Left kidney (tissue), 2 donors: ENCODE data around the gene NAB2. TPM values are rescaled to one million over a fixed set of nuclear protein-coding genes. Genes with fewer than 3 reads are reported as not detected.
A peak's percentile ranks its signal among the peaks of the same experiment; 100 is the strongest.
"Not testable (repeated sequence)": the region's sequence is repeated elsewhere in the genome, so short reads cannot be mapped to it uniquely, and the experiment has no call there.

ENCODE experiments used
- DNase-seq: peaks from one replicate; pipeline ENCODE4 v3.0.0-alpha.2; 2013
- polyA plus RNA-seq: library from polyadenylated mRNA; unstranded; fragments of 120-200 nt; gene quantifications from one replicate; pipeline ENCODE4 v1.2.1, GENCODE V29; 2013; ENCODE audit not compliant: insufficient read length

The NAB2 gene
- polyA plus RNA-seq, 1 donor: 40.8 TPM

DNA sequence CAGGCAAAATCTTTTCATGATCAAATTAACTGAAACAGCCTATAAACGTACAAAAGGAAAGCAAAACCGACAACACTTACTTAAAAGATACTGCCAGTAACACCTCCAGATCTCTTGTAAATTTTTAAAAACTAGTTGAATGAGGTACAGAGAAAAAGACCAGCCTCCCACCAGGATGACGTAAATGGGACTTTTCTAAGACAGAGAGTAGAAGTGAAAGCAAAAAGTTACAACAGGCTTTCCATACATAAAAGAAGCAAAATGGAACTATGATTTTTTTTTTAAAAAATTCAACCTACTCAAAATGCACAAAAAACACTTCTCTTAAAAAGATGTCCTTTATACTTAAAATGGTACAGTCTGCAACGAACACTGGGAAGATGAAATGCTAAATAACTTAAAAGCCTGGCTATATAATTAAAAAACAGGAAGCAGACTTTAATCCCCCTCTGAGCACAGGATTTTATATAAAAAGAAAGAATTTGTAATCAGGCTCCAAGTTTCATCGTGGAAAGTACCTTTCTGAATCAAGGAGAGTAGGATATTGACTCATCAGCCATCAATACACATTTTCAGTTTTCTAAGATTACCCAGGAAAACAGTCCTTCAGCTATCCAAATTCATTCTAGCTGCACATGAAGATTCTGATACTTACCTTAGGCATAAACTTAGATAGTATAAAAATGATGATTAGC, 24.8 kb upstream of the NAB2 start:
- DNase-seq: no peak

- DNase-seq: no peak
These were observed 22.7 kb upstream of the NAB2 start for GRCh38 chr12:57066245-57066644.

GRCh38 chr12:57069523-57069922, 19.4 kb upstream of the NAB2 start:
- DNase-seq: peak; percentile 84

GRCh38 chr12:57072661-57073060, 16.3 kb upstream of the NAB2 start:
- DNase-seq: no peak

DNA sequence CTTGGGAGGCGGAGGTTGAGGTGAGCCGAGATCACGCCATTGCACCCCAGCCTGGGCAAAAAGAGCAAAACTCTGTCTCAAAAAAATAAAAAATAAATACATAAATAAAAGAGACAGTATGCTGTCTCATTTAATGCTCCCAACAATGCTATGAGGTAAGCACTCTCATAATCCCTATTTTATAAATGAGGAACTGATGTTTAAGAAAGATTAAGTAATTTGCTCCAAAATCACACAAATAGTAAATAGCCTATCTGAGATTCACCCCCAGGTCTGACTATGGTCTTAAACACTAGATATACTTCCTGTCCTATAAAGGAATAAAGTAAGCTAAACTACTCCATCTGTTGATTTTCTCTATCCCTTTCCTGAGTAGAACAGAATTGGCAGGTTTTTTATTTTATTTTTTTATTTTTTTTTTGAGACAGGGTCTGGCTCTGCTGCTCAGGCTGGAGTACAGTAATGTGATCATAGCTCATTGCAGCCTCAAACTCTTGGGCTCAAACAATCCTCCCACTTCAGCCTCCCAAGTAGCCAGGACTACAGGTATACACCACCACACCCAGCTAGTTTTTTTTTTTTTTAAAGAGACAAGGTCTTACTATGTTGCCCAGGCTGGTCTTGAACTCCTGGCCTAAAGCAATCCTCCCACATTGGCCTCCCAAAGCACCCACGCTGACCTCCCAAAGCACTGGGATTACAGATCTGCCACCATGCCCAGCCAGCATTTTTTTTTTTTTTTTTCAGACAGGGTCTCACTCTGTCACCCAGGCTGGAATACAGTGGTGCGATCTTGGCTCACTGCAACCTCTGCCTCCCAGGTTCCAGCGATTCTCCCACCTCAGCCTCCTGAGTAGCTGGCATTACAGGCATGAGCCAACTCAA, 15.1 kb upstream of the NAB2 start:
- DNase-seq: not testable (repeated sequence)

DNA sequence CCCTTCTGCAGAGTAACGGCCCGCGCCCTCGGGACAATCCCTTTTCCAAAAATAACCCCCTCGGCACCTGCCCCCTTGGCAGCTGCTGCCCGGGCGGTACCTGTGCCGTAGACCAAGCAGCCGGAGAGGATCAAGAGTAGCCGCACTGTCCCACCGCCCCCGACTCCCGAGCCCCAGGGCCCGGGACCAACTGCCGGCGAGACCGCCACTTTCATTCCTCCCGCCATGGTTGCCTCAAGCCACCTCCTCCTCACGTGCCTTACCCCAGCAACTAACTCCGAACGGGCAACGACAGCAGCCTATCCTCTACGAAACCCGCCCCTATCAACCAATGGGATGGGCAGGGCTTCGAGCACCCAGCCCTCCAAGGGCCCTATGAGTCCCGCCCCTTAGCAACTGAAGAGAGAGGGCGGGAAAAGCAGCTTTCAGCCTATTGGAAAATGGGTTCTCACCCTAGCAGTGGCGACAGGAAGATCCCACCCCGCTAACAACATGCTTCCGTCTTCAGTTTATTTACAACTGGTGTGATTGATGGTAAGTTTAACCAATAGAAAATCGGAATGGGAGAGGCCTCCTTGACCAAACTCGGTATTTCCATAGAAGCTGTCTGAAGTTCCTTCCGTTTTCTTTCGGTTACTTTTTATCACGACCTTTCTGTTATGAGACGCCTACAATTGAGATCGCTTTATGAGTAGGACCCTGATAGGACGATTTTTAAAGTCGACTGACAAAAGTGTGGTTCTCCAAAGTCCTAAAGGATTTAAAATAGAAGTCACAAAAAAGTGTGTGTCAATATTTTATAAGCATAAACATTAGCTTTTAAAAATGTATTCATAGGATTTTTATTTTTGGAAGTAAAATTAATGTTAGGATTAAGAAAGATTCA, 10.2 kb upstream of the NAB2 start, which contains the start of gene NEMP1:
NEMP1 (minus strand) TSS at position 273 of the 886 bp plus-strand sequence; CDS start at position 227, 46 bp downstream.
- DNase-seq: peak; percentile 100

- DNase-seq: no peak
These were observed 9.1 kb upstream of the NAB2 start for GRCh38 chr12:57079821-57080220.

- DNase-seq: no peak
These were observed 8.1 kb upstream of the NAB2 start for GRCh38 chr12:57080855-57081254.

- DNase-seq: peak; percentile 81
These were observed 2.9 kb upstream of the NAB2 start for GRCh38 chr12:57085999-57086492.

DNA sequence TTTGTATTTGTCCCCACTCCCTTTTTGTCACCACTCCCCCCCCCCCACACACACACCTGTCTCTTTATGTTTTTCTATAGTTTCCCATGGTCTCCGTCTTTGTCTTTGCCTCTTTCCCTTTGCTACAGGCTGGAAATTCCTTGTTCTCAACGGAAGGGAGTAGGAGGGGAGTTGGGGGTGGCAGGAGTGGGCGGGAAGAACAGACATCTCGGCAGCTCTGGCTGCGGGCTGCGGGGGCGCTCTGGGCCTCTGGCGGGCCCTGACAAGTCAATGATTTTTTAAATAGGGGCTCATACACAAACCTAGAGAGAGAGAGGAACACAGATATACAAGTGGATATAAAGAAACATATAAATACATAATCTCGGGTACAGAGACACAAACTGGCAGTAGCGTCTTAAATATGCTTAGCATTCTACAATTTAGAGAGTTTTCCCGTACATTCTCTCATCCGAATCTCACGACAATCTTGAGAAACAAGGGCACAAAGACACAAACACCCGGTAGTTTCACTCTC, 2.4 kb upstream of the NAB2 start:
- DNase-seq: peak; percentile 85

- DNase-seq: peak; percentile 80
These were observed 1.8 kb upstream of the NAB2 start for GRCh38 chr12:57087010-57087690.

- DNase-seq: peak; percentile 94
These were observed 1.1 kb upstream of the NAB2 start for GRCh38 chr12:57087691-57088353.

GRCh38 chr12:57089271-57090245, 644 bp downstream of the NAB2 start:
- DNase-seq: peak; percentile 70

DNA sequence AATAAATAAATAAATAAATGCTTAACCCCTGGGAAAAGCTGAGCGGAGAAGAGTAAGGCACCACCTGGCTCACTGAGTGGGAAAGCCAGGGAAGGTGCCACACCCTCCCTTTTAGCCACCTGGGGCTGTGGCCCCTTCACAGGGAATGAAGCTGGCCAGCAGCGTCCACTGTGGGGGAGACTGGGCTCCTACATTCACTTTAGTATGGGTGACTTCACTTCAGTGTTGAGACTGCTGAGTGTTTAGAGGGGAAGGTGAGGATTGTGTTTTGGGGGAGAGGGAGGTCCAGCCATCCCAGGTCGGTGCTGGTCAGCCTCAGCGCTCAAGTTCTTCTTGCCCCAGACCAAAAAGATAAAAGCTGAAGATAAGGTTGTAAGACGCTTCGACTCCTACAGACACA, 1.6 kb downstream of the NAB2 start:
- no peak for DNase-seq

DNA sequence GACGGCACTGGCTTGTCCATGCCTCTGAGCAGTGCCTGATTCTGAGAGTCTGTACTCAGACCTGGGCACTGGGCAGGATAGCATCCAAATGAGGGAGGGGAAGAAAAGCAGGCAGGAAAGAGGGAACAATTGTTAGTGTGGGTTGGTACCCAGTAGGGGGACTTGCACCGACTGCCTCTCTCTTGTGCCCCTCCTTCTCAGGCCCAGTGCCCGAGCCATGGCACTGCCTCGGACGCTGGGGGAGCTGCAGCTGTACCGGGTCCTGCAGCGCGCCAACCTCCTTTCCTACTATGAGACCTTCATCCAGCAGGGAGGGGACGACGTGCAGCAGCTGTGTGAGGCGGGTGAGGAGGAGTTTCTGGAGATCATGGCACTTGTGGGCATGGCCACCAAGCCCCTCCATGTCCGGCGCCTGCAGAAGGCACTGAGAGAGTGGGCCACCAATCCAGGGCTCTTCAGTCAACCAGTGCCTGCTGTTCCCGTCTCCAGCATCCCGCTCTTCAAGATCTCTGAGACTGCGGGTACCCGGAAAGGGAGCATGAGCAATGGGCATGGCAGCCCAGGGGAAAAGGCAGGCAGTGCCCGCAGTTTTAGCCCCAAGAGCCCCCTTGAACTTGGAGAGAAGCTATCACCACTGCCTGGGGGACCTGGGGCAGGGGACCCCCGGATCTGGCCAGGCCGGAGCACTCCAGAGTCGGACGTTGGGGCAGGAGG, 2.2 kb downstream of the NAB2 start:
- DNase-seq: no peak

DNA sequence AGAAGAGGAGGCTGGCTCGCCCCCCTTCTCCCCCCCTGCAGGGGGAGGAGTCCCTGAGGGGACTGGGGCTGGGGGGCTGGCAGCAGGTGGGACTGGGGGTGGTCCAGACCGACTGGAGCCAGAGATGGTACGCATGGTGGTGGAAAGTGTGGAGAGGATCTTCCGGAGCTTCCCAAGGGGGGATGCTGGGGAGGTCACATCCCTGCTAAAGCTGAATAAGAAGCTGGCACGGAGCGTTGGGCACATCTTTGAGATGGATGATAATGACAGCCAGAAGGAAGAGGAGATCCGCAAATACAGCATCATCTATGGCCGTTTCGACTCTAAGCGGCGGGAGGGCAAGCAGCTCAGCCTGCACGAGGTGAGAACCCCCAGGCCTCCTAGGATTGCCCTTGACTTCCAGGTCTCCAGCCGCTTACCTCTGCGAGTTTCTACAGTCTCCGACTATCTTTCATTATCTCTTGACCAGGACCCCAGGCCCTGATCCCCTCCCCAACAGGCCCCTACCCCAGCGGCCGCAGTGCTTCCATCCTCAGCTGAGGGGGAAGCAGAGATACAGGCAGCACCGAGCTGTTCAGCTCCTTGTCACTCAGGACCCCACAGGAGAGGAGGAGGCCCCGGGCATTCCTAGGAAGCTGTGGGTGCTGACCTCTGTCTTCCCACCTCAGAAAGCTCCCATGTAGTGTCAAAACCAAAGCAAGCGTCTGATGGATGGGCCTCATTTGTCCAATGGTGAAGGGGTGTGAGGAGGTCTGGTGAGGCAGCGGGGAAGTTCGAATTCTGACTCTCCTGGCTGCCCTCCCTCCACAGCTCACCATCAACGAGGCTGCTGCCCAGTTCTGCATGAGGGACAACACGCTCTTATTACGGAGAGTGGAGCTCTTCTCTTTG, 3.0 kb downstream of the NAB2 start:
- no peak for DNase-seq

GRCh38 chr12:57092529-57092862, 3.6 kb downstream of the NAB2 start:
- no peak for DNase-seq
